Measurements from ENCODE around the gene FAM193B. TPM values are rescaled to one million over a fixed set of nuclear protein-coding genes. Genes with fewer than 3 reads are reported as not detected.
"Not testable (repeated sequence)": the region's sequence is repeated elsewhere in the genome, so short reads cannot be mapped to it uniquely, and the experiment has no call there.

FAM193B gene
- polyA plus RNA-seq, 10 donors = 35.6 to 76.9 (median 45.2) TPM

GRCh38 chr5:177588413-177588909 lies 34.1 kb upstream of the FAM193B start:
- DNase-seq = no peak

- DNase-seq = no peak
These were observed 24.0 kb upstream of the FAM193B start for GRCh38 chr5:177578316-177578715.

GRCh38 chr5:177576169-177576568 lies 21.8 kb upstream of the FAM193B start:
- no peak for DNase-seq

GRCh38 chr5:177575488-177575887 lies 21.1 kb upstream of the FAM193B start:
- no peak for DNase-seq

- no peak for DNase-seq
These were observed 15.5 kb upstream of the FAM193B start for GRCh38 chr5:177569894-177570293.

- no peak for DNase-seq
These were observed 14.0 kb upstream of the FAM193B start for GRCh38 chr5:177568326-177568725.

- no peak for DNase-seq
These were observed 10.7 kb upstream of the FAM193B start for GRCh38 chr5:177565046-177565445.

- not testable (repeated sequence) for DNase-seq
These were observed 5.1 kb upstream of the FAM193B start for GRCh38 chr5:177559446-177559941.

- DNase-seq = no peak
These were observed 3.4 kb upstream of the FAM193B start for GRCh38 chr5:177557796-177558195.

GRCh38 chr5:177557041-177557647 lies 2.8 kb upstream of the FAM193B start:
- DNase-seq = no peak

GRCh38 chr5:177555665-177556064 lies 1.3 kb upstream of the FAM193B start:
- DNase-seq = no peak

GRCh38 chr5:177555228-177555627 lies 865 bp upstream of the FAM193B start:
- DNase-seq = no peak

- DNase-seq = peak; percentile 7 to 72 (median 20)
These were observed 513 bp downstream of the FAM193B start for GRCh38 chr5:177553671-177554429.

- no peak for DNase-seq
These were observed 1.4 kb downstream of the FAM193B start for GRCh38 chr5:177552839-177553455.

- no peak for DNase-seq
These were observed 4.2 kb downstream of the FAM193B start for GRCh38 chr5:177550122-177550521.

- DNase-seq = no peak
These were observed 5.9 kb downstream of the FAM193B start for GRCh38 chr5:177548495-177548894.

- no peak for DNase-seq
These were observed 6.6 kb downstream of the FAM193B start for GRCh38 chr5:177547736-177548135.

GRCh38 chr5:177546258-177546741 lies 8.1 kb downstream of the FAM193B start:
- peak; percentile 36 to 92 (median 59) for DNase-seq

- DNase-seq = peak; percentile 59 to 78 (median 78)
These were observed 8.7 kb downstream of the FAM193B start for GRCh38 chr5:177545487-177546257.

GRCh38 chr5:177542816-177543465 lies 11.4 kb downstream of the FAM193B start:
- no peak for DNase-seq

- DNase-seq = no peak
These were observed 13.9 kb downstream of the FAM193B start for GRCh38 chr5:177540438-177540837.
